ENCODE results near the gene FBXW8.

Gene FBXW8

GRCh38 chr12:117025481-117026151 is 114.9 kb downstream of the FBXW8 start:
- no peak overlapping the region for H3K4me3 ChIP-seq (ENCODE audit: low read depth, low read length)
- TF ChIP-seq CTCF (IDR thresholded peaks at IDR 0.05; ENCODE audit: low read depth, low read length) = peak; percentile 83

GRCh38 chr12:117026343-117026742 is 115.6 kb downstream of the FBXW8 start:
- TF ChIP-seq CTCF (IDR thresholded peaks at IDR 0.05; ENCODE audit: low read depth, low read length) = no peak
- H3K4me3 ChIP-seq (ENCODE audit: low read depth, low read length) = no peak overlapping the region

- no peak for TF ChIP-seq CTCF (IDR thresholded peaks at IDR 0.05; ENCODE audit: low read depth, low read length)
- H3K4me3 ChIP-seq (ENCODE audit: low read depth, low read length) = no peak overlapping the region
These were observed 116.1 kb downstream of the FBXW8 start for GRCh38 chr12:117026921-117027250.

- TF ChIP-seq CTCF (IDR thresholded peaks at IDR 0.05; ENCODE audit: low read depth, low read length) = no peak
- no peak overlapping the region for H3K4me3 ChIP-seq (ENCODE audit: low read depth, low read length)
These were observed 116.7 kb downstream of the FBXW8 start for GRCh38 chr12:117027251-117028086.

GRCh38 chr12:117028254-117028653 is 117.5 kb downstream of the FBXW8 start:
- no peak for TF ChIP-seq CTCF (IDR thresholded peaks at IDR 0.05; ENCODE audit: low read depth, low read length)
- no peak overlapping the region for H3K4me3 ChIP-seq (ENCODE audit: low read depth, low read length)

GRCh38 chr12:117030187-117030900 is 119.6 kb downstream of the FBXW8 start:
- no peak for TF ChIP-seq CTCF (IDR thresholded peaks at IDR 0.05; ENCODE audit: low read depth, low read length)
- no peak overlapping the region for H3K4me3 ChIP-seq (ENCODE audit: low read depth, low read length)

All from WI38 (cell line).